Sciatic nerve (tissue), 2 donors: Measurements from ENCODE around the gene CDK5RAP1. TPM values are rescaled to one million over a fixed set of nuclear protein-coding genes. Genes with fewer than 3 reads are reported as not detected.

Source experiments
- ATAC-seq: fragments of 200-7000 bp; cut with Tn5 transposase; one replicate; pipeline ENCODE4 v1.9.1; 2020; ENCODE audit warnings: mild to moderate bottlenecking, moderate library complexity
- DNase-seq: peaks from one replicate; pipeline ENCODE4 v3.0.0-alpha.2; 2020; ENCODE audit warnings: low spot score
- intact Hi-C: fragments of 100-400 bp; cut with DNase I; formaldehyde crosslinking; loops from one replicate; pipeline ENCODE4 v1.14.2; 2022
- total RNA-seq: library from RNA; stranded (reverse); fragmentation: NEBNext Ultra II Directional; extraction: Animal tissue kit (Norgen Biotek cat#: 25700); gene quantifications from one replicate; pipeline ENCODE4 v1.2.1, GENCODE V29; 2021
- donor health status: DM: no; HTN: no; CAD: no.
- donor health status: DM: no; HTN: no; CAD: no.

CDK5RAP1 gene
- total RNA-seq, 1 donor from 2014 or later, result 27.4 TPM

- intact Hi-C loops, result no loop called here
- ATAC-seq (no peak), DNase-seq (no peak)
Measured at GRCh38 chr20:33313686-33314314, 87.5 kb downstream of the CDK5RAP1 start.

- DNase-seq, result no peak
- intact Hi-C loops, result no loop called here
- ATAC-seq, result no peak
Measured at GRCh38 chr20:33312583-33312982, 88.7 kb downstream of the CDK5RAP1 start.

DNA sequence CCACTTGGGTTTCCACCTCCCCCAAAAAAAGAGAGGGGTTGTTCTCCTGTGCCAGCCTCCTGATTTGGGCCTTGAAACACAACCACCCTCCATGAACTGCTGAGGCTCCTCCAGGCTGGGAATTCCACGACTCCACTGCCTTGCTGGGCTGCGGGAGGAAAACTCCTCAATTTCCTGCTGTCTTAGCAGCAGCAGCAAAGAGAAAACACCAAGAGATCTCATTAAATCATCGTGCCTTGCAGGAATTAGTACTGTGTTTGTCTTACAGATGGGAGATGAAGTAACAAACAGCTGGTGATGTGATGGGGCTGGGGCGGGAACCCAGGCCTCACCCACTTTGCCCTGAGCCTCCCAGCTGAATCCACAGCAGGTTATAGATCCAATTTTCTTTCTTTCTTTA, 89.3 kb downstream of the CDK5RAP1 start:
- DNase-seq (no peak), ATAC-seq (no peak)
- intact Hi-C loops, result no loop called here

DNA sequence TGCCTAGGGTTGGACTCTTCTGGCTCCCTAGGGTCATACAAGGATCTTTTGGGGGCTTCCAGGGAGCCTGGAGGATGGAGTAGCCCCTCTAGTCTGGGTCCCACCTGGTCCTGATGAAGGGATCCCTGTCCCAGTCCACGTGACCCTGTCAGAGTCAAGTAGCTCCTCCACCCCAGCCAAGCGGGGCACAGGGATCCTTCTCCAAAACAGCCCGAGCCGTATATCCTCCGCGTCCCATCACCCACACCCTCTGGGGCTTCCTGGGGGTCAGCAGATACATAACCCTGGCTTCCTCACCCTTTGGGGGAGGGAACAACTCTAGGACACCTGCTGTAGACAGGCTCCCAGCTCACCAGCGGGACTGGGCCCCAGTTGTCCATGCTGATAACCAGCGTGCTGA, 90.3 kb downstream of the CDK5RAP1 start:
- DNase-seq, result no peak
- no peak for ATAC-seq
- intact Hi-C loops, result no loop called here

- no peak for DNase-seq
- ATAC-seq, result no peak
- intact Hi-C loops, result no loop called here
Measured at GRCh38 chr20:33310327-33310899, 90.9 kb downstream of the CDK5RAP1 start.

GRCh38 chr20:33309631-33310030, 91.7 kb downstream of the CDK5RAP1 start:
- DNase-seq, result no peak
- intact Hi-C loops, result loop anchor here (10.0 kb wide), 1 partner anchor 405 kb away; no protein-coding TSS in a partner anchor
- no peak for ATAC-seq

Other genes with a start within 250 kb of the CDK5RAP1 start
- not detected for gene BPIFA2, start 233.4 kb downstream of the CDK5RAP1 start, total RNA-seq
- gene BPIFA3, start 184.2 kb downstream of the CDK5RAP1 start, total RNA-seq, result not detected
- not detected for gene BPIFA1, start 165.5 kb downstream of the CDK5RAP1 start, total RNA-seq
- gene BPIFB1, start 118.3 kb downstream of the CDK5RAP1 start, total RNA-seq, result 2.1 TPM
- gene SNTA1, start 42.2 kb upstream of the CDK5RAP1 start, total RNA-seq, result 47.1 TPM
- 26.0 TPM for gene CBFA2T2, start 88.6 kb upstream of the CDK5RAP1 start, total RNA-seq